Muscle layer of duodenum (tissue), 2 donors: ENCODE results near the gene TRIM62.

Source experiments
- H3K27ac ChIP-seq: one replicate; pipeline ENCODE4 v1.7.0; 2013; ENCODE audit warnings: mild to moderate bottlenecking, low read length
- H3K27me3 ChIP-seq: one replicate; pipeline ENCODE4 v1.7.0; 2013; ENCODE audit warnings: low read depth, mild to moderate bottlenecking, control low read depth, low read length
- H3K36me3 ChIP-seq, 2 donors: one replicate each; pipeline ENCODE4 v1.7.0; 2013; ENCODE audit warnings: low read length in 2 of 2, control low read depth in 1 of 2, mild to moderate bottlenecking in 1 of 2; ENCODE audit not compliant: insufficient read depth in 2 of 2, control insufficient read depth in 1 of 2
- H3K4me1 ChIP-seq, 2 donors: one replicate each; pipeline ENCODE4 v1.7.0; 2013; ENCODE audit warnings: low read length in 2 of 2, mild to moderate bottlenecking in 2 of 2, control low read depth in 1 of 2, moderate library complexity in 1 of 2; ENCODE audit not compliant: insufficient read depth in 2 of 2, control insufficient read depth in 1 of 2
- H3K4me3 ChIP-seq, 2 donors: one replicate each; pipeline ENCODE4 v1.7.0; 2013; ENCODE audit warnings: low read length in 2 of 2, low read depth in 1 of 2, mild to moderate bottlenecking in 1 of 2
- H3K9me3 ChIP-seq, 2 donors: one replicate each; pipeline ENCODE4 v1.7.0; 2013; ENCODE audit warnings: low read length in 2 of 2, control low read depth in 1 of 2, mild to moderate bottlenecking in 1 of 2; ENCODE audit not compliant: control insufficient read depth in 1 of 2
- donor health status: healthy.

The TRIM62 gene

DNA sequence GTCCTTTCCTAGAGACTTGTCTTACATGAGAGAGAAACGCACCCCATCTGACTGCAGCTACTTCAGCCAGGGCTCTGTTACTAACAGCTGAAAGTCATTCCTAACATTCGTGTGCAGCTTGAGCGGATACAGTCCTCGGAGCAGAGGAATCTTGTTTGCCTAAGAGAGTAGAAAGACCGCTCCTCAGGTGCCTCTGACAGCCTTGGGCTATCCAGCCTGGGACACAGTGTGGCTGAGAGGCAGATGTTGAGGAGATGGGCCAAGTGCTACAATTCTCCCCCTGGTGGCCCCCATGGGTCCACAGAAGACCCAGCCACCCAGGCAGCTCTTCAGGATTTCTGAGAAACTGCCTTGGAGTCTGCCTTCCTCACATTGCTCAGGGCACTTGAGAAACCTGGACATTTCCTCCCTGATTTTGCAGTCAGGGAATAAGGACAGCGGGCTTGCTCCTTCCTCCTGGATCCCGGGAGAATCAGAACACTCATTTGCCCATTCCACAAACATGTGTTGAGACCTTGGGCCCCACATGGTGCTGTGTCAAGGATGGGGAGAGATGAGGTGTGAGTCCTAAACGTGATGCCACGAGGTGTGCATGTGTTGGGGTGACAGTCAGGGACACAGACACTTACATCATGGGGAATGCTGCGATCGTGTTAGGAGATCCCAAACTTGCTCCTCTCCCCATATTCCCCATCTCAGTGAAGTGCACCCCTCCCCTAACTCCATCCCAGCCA, 13.1 kb downstream of the TRIM62 start:
- Histone ChIP-seq H3K27me3 (no peaks in the 10 kb centered on the region), H3K4me1 (no peaks in the 10 kb centered on the region), H3K27ac (no peak overlapping the region), H3K9me3 (no peaks in the 10 kb centered on the region), H3K4me3 (no peak overlapping the region), H3K36me3 (peaks cover 6% of the 10 kb centered on the region in 2 donors)

DNA sequence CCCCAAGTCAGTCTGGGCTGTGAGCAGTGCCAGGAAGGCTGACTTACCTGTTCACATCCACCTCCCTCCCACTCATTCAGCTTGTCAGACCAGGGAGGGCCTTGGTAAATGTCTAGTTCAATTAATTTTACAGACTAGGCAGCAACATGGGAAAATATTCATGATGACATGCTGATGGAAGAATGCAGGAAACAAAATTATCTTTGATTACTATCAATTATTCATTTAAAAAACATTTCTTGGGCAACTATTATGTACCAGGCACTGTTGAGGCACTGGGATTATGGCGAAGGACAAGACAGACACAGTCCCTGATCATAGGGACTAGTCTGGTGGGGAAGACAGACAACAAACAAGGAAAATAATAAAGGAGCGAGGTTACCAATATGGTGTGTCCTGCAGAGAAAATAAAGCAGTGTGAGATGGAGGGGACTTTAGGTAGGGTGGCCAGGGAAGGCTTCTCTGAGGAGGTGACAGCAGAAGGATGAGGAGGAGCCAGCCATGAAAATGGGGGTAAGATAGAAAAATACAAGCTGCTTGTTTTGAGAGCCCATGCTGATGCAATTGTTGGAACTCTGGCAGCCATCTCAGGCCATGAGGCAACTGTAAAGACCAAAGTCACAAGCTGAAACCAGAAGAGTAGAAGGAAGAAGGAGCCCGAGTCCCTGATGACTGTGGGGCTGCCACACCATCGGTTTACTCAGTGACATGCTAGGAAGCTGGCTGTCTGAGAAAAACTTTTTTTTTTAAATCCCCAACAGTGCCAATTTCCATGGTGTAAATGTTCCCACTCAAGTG, 14.0 kb downstream of the TRIM62 start:
- no peaks in the 10 kb centered on the region for H3K27me3 ChIP-seq
- no peaks in the 10 kb centered on the region for H3K4me1 ChIP-seq
- H3K27ac ChIP-seq, result no peak overlapping the region
- H3K4me3 ChIP-seq, result no peak overlapping the region
- H3K9me3 ChIP-seq, result no peaks in the 10 kb centered on the region
- peaks cover 6% of the 10 kb centered on the region in 2 donors for H3K36me3 ChIP-seq

DNA sequence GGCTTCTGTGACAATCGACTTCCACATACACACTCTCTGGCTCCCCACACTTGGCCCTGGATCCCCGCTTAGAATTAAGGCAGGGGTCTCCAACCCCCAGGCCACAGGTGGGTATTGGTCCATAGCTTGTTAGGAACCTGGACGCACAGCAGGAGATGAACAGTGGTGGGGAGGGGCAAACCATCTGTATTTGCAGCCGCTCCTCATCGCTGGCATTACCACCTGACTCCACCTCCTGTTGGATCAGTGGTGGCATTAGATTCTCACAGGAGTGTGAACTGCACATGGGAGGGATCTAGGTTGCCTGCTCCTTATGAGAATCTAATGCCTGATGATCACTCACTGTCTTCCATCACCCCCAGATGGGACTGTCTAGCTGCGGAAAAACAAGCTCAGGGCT, 16.0 kb downstream of the TRIM62 start:
- no peak overlapping the region for H3K4me3 ChIP-seq
- no peaks in the 10 kb centered on the region for H3K9me3 ChIP-seq
- H3K27me3 ChIP-seq, result no peaks in the 10 kb centered on the region
- H3K27ac ChIP-seq, result no peak overlapping the region
- peaks cover 0 to 5% of the 10 kb centered on the region in 2 donors for H3K4me1 ChIP-seq
- peaks cover 6% of the 10 kb centered on the region in 2 donors for H3K36me3 ChIP-seq

DNA sequence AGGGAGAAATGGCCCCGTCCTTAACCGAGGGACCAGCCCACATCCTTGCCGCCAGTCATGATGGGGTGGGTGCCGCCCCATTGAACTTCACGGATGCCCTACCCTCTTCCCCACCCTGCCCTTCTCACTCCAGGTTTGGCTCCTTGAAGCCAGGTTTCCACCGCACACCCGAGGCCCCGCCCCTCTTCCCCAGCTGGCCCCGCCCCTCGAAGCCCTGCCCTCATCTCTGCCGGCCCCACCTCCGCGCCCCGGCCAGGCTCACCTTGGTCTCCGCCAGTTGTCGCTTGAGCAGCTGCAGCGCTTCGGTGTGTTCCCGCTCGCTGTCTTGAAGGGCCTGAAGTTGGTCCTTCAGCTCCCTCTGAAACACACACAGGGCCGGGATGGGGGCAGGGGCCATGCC, 16.6 kb downstream of the TRIM62 start:
- H3K4me1 ChIP-seq, result peaks cover 0 to 6% of the 10 kb centered on the region in 2 donors
- H3K9me3 ChIP-seq, result no peaks in the 10 kb centered on the region
- peaks cover 6% of the 10 kb centered on the region in 2 donors for H3K36me3 ChIP-seq
- H3K4me3 ChIP-seq, result no peak overlapping the region
- H3K27ac ChIP-seq, result no peak overlapping the region
- H3K27me3 ChIP-seq, result no peaks in the 10 kb centered on the region

DNA sequence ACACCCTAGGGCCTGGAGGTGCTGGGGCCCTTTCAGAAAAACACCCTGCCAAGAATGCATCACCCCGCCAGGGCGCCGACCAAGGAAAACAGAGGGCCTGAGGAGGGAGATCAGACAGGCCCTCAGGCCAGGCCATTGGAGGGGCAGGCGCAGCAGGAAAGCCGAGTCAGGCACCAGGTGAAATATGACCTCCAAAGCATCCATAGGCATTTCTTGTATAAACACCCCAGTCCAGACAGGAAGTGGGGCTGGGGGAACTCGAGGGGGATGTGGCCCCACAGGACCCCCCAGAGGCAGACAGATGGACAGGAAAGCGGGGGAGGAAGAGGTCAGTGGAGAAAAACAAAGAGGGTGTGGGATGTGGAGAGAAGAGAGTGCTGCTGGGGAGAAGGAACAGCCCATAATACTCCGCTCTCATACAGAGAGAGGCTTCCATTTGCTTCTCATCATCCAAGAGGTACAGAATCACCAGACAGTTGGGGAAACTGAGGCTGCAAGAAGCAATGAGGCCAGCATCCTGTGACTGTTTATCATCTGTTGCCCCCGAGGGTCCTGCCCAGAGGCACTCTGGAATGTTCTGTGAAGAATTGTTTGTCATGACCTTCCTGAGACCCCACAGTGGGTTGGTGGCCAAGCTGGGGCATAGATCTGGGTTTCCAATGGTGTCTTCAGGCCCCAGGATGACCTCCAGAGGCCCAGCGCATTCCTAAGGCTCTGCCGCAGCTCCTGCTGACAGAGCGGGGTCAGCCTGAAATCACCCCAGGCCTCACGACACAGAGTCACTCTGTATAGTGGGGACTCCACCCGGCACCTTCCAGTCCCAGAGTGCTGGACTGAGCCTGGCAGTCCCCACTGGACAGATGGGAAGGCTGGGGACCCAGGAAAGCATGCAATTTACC, 18.0 kb downstream of the TRIM62 start:
- Histone ChIP-seq H3K4me1 (peaks cover 0 to 6% of the 10 kb centered on the region in 2 donors), H3K4me3 (no peak overlapping the region), H3K9me3 (no peaks in the 10 kb centered on the region), H3K36me3 (peaks cover 6% of the 10 kb centered on the region in 2 donors), H3K27me3 (no peaks in the 10 kb centered on the region), H3K27ac (no peak overlapping the region)

DNA sequence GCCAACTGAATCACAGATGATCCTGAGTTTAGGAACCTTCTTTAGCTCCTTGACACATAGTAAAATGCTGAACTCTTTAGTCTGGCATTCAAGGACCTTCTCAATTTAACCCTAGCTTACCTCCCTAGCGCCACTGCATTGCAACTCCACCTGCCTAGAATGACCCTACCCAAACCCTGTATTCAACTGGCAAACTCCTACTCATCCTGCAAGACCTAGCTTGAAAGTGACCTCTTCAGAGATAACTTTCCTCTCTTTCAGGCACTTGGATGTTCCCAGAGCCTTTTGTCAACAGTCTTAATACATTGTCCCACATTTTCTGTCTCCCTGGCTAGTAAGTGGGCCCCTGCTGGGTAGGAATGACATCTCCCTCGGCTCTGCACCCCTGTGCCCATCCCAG, 19.7 kb downstream of the TRIM62 start:
- no peak overlapping the region for H3K27ac ChIP-seq
- H3K36me3 ChIP-seq, result peaks cover 0 to 14% of the 10 kb centered on the region in 2 donors

DNA sequence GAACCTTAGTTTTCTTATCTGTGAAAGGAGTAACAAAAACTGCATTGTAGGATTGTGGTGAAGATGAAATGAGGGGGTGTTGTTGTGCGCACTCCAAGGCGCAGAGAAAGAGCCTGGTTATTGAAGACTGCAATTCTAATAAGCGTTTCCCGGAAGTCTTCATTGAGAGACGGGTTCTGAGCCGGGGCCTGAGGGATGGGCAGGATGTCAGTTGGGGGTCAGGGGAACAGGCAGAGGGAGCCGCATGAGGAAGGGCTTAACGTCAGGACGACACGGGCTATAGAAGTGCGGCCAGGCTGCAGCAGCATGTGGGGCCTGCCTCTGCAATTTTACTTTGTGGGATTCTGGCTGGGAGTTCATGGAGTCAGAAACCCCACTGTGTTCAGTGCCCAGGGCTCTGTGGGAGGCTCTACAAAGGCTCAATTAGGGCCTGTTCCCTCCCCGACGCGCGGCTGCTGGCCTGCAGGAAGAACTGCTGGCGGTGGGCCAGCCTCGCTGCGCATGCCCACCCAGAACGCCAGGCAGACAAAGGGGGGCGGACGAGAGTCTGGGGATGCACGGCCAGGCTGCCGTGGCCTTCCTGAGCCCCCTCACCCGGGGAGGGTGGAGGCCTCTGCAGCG, 20.7 kb downstream of the TRIM62 start:
- Histone ChIP-seq H3K4me3 (peak overlapping the region in 1 of 2 donors; percentile 18), H3K4me1 (peaks cover 0 to 6% of the 10 kb centered on the region in 2 donors), H3K27ac (no peak overlapping the region), H3K9me3 (no peaks in the 10 kb centered on the region), H3K27me3 (no peaks in the 10 kb centered on the region), H3K36me3 (peaks cover 0 to 14% of the 10 kb centered on the region in 2 donors)

More for the DNA sequence above, 19.7 kb downstream of the TRIM62 start:
- peaks cover 0 to 6% of the 10 kb centered on the region in 2 donors for H3K4me1 ChIP-seq
- H3K27me3 ChIP-seq, result no peaks in the 10 kb centered on the region
- no peak overlapping the region for H3K4me3 ChIP-seq
- no peaks in the 10 kb centered on the region for H3K9me3 ChIP-seq

DNA sequence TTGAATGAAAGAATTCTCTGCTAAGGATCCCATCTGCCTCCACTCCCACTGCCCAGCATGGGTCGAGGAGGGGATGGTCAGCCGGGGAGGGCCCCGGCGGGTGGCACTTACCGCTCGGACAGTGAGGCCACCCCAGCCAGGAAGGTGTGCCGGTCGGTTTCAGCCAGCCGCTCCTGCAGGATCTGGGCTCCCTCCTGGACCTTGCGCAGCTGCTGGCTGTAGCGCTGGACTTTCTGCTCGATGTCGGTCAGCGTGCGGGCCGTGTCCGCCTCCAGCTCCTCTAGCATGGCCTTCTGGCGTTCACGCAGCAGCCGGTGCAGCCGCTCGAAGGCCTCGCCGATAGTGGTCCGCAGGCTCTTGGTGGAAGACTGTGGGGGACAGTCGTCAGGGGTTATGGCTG, 22.3 kb downstream of the TRIM62 start:
- Histone ChIP-seq H3K27me3 (no peaks in the 10 kb centered on the region), H3K9me3 (no peaks in the 10 kb centered on the region), H3K27ac (no peak overlapping the region), H3K36me3 (peaks cover 0 to 14% of the 10 kb centered on the region in 2 donors), H3K4me3 (no peak overlapping the region), H3K4me1 (peaks cover 0 to 6% of the 10 kb centered on the region in 2 donors)

DNA sequence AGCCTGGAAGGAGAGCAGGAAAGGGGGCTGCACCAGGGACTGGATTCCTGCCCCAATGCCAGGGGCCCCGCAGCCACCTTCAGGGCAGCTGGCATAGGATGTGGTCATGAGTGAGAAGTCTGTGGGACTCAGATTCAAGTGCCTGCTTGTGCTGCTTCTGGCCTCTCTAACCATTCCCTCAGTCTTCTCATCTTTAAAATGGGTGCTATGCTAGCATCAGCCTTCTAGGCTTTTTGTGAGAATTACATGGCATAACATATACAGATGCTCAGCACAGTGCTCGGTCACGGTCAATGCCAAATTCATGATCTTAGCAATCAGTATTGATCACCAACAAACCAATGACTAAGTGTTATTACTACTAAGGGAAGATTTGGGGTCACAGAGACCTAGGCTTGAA, 23.5 kb downstream of the TRIM62 start:
- no peak overlapping the region for H3K4me3 ChIP-seq
- H3K9me3 ChIP-seq, result no peaks in the 10 kb centered on the region
- H3K4me1 ChIP-seq, result peaks cover 0 to 6% of the 10 kb centered on the region in 2 donors
- H3K27ac ChIP-seq, result no peak overlapping the region
- no peaks in the 10 kb centered on the region for H3K27me3 ChIP-seq
- H3K36me3 ChIP-seq, result peaks cover 0 to 8% of the 10 kb centered on the region in 2 donors

DNA sequence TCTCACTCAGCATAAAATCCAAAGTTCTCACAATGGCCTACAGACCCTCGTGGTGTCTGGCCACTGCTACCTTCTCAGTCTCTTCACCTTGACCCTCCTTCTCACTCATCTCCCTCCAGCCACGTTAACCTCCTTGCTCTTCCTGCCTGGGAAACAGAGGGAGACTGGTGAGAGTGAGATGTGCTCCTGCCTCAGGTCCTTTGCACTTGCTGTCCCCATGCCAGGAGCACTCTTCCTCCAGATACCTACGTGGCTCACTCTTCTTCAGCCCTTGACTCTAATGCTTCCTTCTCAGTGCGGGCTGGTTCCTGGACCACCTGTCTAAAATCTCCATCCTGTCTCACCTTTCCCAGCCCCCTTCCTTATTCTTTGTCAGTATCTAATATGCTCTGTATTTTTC, 24.7 kb downstream of the TRIM62 start:
- Histone ChIP-seq H3K4me1 (peaks cover 0 to 6% of the 10 kb centered on the region in 2 donors), H3K27ac (no peak overlapping the region)

More for the DNA sequence above, 24.7 kb downstream of the TRIM62 start:
- H3K27me3 ChIP-seq, result no peaks in the 10 kb centered on the region
- H3K36me3 ChIP-seq, result peaks cover 0 to 8% of the 10 kb centered on the region in 2 donors
- H3K9me3 ChIP-seq, result no peaks in the 10 kb centered on the region
- no peak overlapping the region for H3K4me3 ChIP-seq
